Hematopoietic multipotent progenitor cell treated with erythropoietin and hydrocortisone succinate and interleukin-3 and kit ligand, for 17 days (in vitro differentiated cells): ENCODE results near the gene DNAJC4.

Experiments used
- DNase-seq: peaks from one replicate; pipeline ENCODE4 v3.0.0-alpha.2; 2015; ENCODE audit warnings: low spot score

DNAJC4 gene

DNA sequence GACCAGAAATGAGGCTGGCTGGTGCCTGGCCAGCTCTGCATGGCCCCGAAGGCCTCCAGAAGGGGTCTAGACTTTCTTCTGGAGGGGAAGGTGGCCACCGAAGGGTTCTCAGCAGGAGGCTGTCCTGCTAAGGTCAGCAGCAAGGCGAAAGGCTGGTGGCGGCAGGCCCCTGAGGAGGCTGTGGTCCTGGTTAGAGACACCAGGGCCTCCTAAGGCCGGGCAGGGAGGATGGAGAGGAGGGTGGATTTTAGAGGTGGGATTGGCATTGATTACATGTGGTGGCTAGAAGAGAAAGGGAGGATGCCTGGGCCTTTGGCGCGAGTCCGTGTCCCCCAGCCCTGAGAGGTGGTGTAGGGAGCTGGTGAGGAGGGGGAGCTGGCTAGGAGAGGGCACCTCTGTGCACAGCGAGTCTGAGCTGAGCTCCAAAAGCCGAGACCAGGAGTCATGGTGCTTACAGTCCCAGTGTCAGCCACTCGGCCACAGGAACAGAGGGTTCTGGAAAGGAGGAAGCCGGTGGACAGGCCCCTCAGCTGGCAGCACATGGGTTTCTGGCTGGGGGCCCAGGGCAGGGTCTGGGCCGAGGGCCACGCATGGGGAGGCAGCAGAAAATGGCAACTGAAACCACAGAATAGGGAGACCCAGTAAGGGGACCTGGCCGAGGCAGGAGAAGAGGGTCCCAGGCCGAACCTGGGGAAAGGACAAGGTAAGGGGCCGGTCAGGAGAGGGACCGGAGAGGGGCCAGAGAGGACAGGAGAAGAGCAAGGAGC is 21.4 kb upstream of the DNAJC4 start:
- DNase-seq: no peak

DNA sequence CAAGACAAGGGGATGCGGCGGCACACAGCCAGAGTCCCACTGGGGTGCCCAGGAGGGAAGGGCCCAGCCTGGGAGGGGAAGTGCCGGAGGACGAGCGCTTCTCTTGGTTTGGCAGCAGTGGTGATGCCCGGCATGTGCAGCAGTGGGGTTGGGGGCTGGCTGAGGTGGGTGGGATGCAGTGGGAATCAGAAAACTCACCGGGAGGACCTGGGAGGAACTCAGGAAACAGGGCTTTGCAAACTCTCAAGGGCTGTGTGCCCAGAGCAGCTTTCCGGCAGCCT is 20.8 kb upstream of the DNAJC4 start:
- no peak for DNase-seq

DNA sequence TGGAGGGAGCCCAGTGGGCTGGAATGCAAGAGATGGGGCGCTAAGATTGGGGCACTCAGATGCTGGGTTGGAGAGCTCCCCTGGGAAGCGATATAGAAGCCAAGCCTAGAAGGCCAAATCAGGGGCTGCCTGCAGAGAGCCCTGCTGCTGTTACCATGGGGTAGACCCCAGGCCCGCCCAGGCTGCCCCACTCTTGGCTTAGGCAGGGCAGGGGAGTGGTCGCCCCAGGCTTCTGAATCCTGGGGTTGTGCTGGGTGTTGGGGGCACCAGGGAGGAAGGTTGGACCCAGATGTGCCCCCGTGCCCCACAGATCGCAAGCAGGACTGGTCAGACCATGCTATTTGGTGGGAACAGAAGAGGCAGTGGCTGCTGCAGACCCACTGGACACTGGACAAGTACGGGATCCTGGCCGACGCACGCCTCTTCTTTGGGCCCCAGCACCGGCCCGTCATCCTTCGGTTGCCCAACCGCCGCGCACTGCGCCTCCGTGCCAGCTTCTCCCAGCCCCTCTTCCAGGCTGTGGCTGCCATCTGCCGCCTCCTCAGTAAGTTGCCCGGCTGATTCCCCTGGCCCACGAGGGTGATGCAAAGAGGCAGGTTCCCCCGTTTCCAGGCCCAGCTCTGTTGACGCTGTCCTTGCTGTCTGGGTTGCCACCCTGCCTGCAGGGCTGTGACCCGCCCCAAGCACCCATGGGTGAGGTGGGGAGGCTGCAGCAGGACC is 19.9 kb upstream of the DNAJC4 start:
- DNase-seq: no peak

DNA sequence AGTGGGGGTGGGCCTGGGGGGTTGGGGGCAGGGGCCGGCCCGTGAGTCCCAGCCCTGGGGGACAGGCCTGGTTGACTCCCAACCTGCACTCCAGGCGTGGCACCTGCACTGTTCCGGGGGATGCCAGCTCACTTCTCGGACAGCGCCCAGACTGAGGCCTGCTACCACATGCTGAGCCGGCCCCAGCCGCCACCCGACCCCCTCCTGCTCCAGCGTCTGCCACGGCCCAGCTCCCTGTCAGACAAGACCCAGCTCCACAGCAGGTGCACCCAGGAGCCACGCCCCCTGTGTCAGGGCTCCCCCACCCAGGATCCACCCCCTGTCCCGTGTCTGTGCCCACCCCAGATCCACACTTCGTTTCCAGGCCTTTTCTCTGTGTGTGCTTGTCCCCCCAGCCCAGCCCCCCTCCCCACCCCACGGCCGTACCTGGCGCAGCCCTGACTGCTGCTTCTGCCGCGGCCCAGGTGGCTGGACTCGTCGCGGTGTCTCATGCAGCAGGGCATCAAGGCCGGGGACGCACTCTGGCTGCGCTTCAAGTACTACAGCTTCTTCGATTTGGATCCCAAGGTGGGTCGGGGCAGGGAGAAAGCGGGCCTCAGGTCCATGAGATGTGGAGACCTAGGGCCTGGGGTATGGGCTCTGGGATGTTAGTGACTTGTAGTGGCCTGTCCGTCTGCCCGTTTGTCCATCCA is 19.0 kb upstream of the DNAJC4 start:
- no peak for DNase-seq

DNA sequence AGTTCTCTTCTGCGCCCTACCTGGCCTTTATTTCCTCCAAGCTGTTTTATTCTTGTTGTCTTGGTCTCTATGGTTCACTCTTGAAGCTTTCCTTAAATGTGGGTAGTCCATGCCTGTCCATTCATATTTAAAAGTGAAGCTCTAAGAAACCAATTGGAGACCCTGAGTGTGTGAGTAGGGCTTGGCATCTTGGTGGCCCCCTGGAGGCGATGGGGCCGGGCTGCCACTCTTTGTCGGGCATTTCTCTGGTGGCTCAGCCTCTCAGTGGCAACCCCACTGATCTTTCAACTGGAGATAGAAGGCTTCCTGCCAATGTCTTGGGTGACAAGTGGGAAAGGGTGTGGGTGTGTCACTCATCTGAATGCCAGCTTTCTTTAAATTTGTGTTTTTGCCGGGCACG is 13.5 kb upstream of the DNAJC4 start:
- no peak for DNase-seq

DNA sequence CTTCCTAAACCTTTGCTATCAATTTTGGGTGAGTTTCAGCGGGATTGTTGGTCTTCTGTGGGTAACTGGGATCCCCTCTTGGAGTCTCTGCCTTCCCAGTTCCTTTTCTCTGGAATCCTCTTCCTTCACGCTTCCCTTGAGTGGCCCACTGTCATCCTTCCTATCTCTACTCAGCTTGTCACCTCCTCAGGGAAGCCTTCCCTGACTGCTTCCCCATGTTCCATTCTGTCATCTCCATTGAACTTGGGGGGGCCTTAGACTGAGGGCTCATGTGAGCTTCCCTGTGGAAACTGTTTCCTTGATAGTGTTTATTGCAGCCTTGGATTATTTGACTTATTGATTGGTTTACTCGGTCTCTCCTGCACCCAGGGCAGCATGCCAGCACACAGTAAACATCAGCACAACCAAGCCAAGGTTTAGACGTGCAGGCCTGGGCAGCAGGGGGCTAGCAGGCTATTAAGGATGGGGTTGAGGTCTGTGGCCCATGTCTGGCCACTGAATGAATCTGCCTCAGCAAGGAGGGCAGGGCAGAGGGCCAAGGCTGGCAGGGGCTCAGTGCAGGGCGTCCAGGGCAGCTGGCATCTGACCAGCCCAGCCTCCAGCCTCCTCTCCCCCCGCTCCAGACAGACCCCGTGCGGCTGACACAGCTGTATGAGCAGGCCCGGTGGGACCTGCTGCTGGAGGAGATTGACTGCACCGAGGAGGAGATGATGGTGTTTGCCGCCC is 11.6 kb upstream of the DNAJC4 start:
- DNase-seq: no peak

DNA sequence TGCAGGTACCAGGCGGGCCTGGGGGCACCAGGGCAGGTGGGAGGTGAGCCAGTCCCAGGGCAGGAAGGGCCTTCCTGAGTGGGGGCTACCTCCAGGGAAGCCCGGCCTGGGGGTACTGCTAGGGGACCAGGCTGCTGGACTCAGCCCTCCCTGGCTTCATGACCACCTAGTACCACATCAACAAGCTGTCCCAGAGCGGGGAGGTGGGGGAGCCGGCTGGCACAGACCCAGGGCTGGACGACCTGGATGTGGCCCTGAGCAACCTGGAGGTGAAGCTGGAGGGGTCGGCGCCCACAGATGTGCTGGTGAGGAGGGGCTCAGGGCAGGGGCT is 11.0 kb upstream of the DNAJC4 start:
- DNase-seq: no peak

DNA sequence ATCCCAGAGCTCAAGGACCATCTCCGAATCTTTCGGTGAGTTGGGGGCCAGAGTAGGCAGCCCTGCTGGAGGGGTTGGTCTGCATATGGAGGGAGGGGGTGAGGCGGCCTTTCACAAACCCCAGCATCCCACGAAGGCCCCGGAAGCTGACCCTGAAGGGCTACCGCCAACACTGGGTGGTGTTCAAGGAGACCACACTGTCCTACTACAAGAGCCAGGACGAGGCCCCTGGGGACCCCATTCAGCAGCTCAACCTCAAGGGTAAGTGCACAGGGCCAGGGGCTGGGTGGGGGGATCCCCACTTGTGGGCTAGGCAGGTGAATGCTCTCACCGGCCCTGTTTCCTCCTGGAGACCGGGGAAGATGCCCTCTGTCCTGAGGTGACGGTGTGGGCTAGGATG is 10.6 kb upstream of the DNAJC4 start:
- DNase-seq: no peak

DNA sequence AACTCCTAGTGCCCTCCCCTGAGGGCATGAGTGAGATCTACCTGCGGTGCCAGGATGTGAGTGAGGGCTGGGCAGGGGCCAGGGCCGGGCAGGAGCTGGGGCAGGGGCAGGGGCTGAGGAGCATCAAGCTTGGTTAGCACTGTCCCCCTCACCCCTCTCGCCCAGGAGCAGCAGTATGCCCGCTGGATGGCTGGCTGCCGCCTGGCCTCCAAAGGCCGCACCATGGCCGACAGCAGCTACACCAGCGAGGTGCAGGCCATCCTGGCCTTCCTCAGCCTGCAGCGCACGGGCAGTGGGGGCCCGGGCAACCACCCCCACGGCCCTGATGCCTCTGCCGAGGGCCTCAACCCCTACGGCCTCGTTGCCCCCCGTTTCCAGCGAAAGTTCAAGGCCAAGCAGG is 10.1 kb upstream of the DNAJC4 start:
- DNase-seq: no peak

DNA sequence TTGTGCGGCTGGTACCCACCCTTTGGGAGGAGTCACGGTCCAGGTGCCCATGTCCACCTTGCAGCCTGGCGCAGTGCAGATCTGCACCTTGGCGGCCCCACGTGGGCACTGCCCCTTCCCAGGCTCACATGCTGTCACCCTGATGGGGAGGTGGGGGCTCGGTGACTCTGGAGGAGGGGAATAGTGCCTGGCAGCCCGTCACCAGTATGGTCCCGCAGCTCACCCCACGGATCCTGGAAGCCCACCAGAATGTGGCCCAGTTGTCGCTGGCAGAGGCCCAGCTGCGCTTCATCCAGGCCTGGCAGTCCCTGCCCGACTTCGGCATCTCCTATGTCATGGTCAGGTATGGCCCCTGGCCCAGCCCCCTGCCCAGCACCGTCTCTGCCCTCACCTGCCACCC is 9.6 kb upstream of the DNAJC4 start:
- no peak for DNase-seq

DNA sequence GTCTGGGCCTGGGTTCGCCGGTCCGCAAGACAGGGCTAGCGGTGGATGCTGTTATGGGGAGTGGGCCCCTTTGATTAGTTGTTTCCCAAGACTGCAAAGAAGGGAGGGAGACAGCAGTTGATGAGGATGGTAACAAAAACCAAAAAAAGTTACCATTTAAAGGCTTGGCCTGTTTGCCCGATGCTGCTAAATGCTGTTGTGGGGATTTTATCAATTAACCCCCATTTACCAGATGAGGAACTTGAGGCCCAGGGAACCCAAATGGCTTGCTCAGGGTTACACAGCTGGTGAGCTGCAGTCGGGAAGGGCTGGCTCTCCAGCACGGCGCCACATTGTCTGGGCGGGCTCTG is 7.7 kb upstream of the DNAJC4 start:
- no peak for DNase-seq

DNA sequence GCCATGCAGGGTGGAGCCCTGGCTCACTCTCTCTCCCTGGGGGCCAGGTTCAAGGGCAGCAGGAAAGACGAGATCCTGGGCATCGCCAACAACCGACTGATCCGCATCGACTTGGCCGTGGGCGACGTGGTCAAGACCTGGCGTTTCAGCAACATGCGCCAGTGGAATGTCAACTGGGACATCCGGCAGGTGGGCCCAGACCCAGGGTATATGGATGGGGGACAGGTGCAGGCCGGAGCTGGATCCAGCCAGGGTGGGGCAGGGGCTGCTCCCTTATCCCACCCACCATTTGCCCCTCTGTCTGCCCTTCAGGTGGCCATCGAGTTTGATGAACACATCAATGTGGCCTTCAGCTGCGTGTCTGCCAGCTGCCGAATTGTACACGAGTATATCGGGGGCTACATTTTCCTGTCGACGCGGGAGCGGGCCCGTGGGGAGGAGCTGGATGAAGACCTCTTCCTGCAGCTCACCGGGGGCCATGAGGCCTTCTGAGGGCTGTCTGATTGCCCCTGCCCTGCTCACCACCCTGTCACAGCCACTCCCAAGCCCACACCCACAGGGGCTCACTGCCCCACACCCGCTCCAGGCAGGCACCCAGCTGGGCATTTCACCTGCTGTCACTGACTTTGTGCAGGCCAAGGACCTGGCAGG is 7.2 kb upstream of the DNAJC4 start:
- DNase-seq: no peak

DNA sequence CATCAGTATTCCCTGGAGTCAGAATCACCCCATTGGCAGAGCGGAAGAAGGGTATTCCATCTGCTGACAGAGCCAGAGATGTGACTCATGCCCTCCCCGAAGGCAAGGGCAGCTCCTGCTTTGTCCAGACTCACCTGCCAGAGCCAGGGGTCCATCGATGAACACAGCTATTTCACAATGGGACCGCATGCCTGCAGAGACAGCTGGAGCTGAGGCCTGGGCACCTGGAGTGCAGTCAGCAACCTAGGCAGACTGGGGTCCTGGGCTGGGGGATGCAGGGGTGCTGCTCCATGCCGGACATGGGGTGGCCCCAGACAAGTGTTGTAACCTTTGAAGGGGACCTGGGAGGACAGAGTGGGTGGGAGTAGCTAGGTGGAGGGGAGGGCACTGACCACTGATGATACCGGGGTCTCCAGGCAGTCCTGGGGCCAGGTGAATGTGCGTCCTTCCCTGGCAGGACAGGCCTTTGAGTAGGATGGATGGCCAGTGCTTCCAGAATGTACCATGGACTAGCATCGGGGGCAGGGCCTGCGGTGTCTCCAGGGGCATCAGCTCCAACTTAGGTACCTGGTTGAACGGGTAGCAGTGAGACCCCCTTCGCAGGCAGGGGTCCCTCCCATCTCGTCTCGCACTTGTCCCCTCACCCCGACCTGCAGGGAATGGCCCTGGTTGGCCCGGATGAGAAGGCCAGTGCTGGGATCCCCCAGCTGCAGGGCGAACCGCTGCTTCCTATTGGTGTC is 6.0 kb upstream of the DNAJC4 start:
- no peak for DNase-seq

DNA sequence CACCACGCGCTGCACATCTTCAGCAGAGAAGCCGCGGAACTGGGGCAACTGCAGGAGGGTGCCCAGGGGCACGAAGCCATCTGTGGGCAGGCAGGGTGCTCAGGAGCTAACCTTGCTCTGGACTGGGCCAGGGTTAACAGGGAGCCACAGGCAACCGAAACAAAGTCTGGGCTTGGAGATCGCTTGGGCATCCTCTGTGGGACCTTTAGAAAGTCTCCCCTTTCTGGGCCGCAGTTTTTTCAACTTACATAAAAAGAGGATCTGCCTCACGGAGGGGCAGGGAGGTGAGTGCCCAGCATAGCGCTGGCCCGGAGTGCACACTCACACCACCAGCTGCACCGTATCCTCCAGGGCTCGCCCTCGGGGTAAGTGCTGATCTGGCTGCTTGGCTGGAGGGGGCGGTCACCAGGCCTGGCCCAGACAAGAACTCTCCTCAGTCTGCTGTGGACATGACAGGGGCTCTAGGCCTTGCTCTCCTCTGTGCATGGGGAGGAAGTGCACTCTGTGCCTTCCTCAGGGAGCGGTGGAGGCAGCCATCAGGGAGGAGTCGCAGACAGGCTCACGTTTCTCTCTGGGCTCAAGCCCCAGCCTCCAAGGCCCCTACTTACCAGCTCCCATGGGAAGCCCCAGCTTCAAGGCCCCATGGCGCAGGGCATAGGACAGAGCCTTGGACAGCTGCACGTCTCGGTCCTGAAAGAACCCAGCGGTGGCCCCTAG is 5.3 kb upstream of the DNAJC4 start:
- no peak for DNase-seq

DNA sequence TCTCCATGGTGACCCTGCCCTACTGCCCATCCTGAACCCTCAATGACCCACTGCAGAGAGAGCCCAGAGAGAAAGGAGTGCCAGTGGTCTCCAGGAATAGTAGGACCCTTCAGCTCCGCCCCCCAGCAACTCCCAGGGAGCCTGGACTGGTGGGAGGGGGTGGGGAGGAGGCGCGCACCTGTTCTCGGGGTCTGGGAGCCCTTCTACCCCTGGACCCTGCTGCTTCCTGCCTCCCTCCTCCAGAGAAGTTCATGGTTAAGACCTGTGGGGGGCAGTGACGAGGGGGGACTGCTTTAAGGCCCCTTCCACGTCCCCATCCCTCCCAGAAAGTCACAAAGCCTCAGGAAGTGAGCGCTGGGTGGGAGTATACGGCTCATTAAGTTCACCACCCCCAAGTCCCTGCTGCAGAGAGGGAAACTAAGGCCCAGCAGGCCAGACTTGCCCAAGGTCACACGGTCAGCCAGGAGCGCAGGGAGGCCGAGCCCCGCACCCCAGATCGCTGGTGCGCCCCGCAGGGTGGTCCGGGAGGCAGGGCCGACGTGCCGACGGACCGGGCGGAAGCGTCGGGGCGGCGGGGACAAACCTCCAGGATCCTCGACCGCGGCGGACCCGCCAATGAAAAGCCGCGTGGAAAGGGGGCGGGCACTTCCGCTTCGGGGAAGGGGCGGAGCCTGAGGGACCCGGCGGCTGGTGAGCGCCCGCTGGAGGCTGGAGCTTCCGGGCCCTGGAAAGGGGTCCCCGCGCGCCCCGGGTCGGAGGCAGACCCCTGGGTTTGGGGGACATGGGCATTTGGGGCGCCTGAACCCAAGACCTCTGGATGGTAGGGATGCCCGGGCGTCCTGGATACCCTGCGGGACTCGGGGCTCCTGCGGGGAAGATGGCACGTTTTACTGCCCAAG is 4.5 kb upstream of the DNAJC4 start, which contains the start of the genes NUDT22 and TRPT1:
Gene NUDT22 (plus strand): TSS at position 667 of the 899 bp plus-strand sequence. CDS start 379 bp downstream, outside the sequence.
Gene TRPT1 (minus strand): TSS at position 579 of the 899 bp plus-strand sequence. CDS start 326 bp downstream, at position 253.
- DNase-seq: peak; percentile 89

DNA sequence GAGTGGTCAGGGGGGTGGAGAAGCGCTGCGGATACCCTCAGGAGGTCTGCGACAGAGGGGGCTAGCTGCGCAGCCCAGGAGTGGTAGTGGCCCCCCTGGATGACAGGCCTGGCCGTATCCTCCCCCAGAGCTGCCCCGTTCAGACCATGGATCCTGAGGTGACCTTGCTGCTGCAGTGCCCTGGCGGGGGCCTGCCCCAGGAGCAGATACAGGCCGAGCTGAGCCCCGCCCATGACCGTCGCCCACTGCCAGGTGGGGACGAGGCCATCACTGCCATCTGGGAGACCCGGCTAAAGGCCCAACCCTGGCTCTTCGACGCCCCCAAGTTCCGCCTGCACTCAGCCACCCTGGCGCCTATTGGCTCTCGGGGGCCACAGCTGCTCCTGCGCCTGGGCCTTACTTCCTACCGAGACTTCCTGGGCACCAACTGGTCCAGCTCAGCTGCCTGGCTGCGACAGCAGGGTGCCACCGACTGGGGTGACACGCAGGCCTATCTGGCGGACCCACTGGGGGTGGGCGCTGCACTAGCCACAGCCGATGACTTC is 3.8 kb upstream of the DNAJC4 start:
- DNase-seq: peak; percentile 58

DNA sequence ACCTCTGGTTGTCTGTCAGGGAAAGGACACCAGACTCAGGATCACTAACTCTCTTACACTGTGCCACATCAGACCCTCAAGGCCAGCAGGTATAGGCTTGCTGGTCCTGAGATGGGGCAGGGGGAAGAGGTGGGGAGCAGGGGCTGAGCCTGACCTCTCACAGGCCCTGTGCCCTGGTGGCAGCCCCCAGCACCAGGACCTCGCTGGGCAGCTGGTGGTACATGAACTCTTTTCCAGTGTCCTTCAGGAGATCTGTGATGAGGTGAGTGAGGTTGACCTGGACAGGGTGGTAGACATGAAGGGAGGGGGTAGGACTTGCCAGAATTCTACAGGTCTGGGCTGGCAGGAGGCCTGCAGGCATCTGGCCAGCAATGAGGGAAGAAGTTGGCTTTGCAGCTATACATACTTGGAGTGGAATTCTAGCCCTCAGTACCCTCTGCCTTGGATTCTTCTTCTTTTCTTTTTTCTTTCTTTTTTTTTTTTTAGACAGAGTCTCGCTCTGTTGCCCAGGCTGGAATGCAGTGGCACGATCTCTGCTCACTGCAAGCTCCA is 2.9 kb upstream of the DNAJC4 start:
- DNase-seq: no peak

DNA sequence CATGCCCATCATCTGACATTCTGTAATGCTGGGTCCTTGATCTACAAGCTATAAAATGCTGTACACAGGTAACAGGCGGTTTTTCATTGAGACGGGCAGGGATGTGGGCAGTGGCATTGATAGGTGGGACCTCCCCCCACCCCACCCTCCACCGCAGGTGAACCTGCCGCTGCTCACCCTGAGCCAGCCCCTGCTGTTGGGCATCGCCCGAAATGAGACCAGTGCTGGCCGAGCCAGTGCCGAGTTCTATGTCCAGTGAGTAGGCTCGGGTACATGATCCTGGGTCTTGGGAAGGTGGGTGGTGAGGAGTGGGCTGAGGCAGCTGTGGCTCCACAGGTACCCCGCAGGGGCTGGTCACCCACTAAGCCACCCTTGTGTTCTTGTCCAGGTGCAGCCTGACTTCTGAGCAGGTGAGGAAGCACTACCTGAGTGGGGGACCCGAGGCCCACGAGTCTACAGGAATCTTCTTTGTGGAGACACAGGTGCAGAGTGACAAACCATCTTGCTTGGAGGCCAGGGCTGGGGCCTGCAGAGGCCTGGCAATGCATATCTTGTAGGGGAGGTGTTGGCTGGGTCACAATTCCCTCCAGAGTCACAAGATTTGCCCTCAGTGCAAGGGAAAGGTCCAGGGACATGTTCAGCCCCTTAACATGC is 1.1 kb upstream of the DNAJC4 start:
- DNase-seq: no peak

DNA sequence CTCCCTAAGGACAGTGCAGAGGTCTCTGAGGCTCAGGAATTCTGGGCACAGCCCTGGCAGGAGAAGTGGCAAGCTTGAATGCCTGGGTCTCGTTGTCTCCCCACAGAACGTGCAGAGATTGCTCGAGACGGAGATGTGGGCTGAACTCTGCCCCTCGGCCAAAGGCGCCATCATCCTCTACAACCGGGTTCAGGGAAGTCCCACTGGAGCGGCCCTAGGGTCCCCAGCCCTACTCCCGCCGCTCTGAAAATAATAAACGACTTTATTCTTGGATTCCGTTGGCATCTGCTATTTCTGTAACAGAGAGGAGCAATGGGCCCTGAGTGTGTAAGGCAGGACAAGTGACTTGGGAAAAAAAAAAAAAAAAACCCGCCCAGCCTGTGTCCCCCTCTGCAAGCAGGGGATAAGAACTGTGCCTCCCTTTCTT is 591 bp upstream of the DNAJC4 start:
- no peak for DNase-seq
